Measurements from ENCODE around the gene FBXL15. TPM values are rescaled to one million over a fixed set of nuclear protein-coding genes. Genes with fewer than 3 reads are reported as not detected.
"Not testable (repeated sequence)": the region's sequence is repeated elsewhere in the genome, so short reads cannot be mapped to it uniquely, and the experiment has no call there.

Gene FBXL15
- polyA plus RNA-seq, 1 donor: 5.6 TPM

GRCh38 chr10:102429468-102429867, 8.8 kb downstream of the FBXL15 start:
- DNase-seq: no peak

GRCh38 chr10:102431452-102432124, 11.0 kb downstream of the FBXL15 start:
- DNase-seq: no peak

GRCh38 chr10:102432162-102432950, 11.7 kb downstream of the FBXL15 start, which contains the start of gene CUEDC2:
Gene CUEDC2 (minus strand): TSS chr10:102432574. CDS start chr10:102425188, 7,386 bp downstream.
- peak; percentile 99 for DNase-seq

GRCh38 chr10:102433619-102434046, 13.0 kb downstream of the FBXL15 start:
- DNase-seq: no peak

- no peak for DNase-seq
These were observed 13.9 kb downstream of the FBXL15 start for GRCh38 chr10:102434394-102435132.

- no peak for DNase-seq
These were observed 14.5 kb downstream of the FBXL15 start for GRCh38 chr10:102435133-102435497.

- DNase-seq: no peak
These were observed 15.0 kb downstream of the FBXL15 start for GRCh38 chr10:102435529-102436233.

GRCh38 chr10:102436312-102436711, 15.7 kb downstream of the FBXL15 start:
- DNase-seq: no peak

- no peak for DNase-seq
These were observed 16.9 kb downstream of the FBXL15 start for GRCh38 chr10:102437515-102437914.

- DNase-seq: no peak
These were observed 17.7 kb downstream of the FBXL15 start for GRCh38 chr10:102438374-102438773.

GRCh38 chr10:102444851-102445250, 24.2 kb downstream of the FBXL15 start:
- no peak for DNase-seq

- peak; percentile 72 for DNase-seq
These were observed 28.9 kb downstream of the FBXL15 start for GRCh38 chr10:102449321-102450123.

- no peak for DNase-seq
These were observed 29.4 kb downstream of the FBXL15 start for GRCh38 chr10:102450124-102450373.

GRCh38 chr10:102450374-102451104, 29.9 kb downstream of the FBXL15 start:
- peak; percentile 71 for DNase-seq

GRCh38 chr10:102451105-102451969, 30.7 kb downstream of the FBXL15 start, which contains the start of gene C10orf95:
Gene C10orf95 (minus strand): TSS chr10:102451543. CDS start chr10:102451093, 450 bp downstream.
- no peak for DNase-seq

- no peak for DNase-seq
These were observed 32.2 kb downstream of the FBXL15 start for GRCh38 chr10:102452672-102453340.

- no peak for DNase-seq
These were observed 32.9 kb downstream of the FBXL15 start for GRCh38 chr10:102453502-102453901.

- not testable (repeated sequence) for DNase-seq
These were observed 34.2 kb downstream of the FBXL15 start for GRCh38 chr10:102454662-102455487.
